ENCODE data around the gene KCNN1. TPM values are rescaled to one million over a fixed set of nuclear protein-coding genes. Genes with fewer than 3 reads are reported as not detected.

KCNN1 gene
- total RNA-seq, 6 experiments from 2014 or later: not detected

DNA sequence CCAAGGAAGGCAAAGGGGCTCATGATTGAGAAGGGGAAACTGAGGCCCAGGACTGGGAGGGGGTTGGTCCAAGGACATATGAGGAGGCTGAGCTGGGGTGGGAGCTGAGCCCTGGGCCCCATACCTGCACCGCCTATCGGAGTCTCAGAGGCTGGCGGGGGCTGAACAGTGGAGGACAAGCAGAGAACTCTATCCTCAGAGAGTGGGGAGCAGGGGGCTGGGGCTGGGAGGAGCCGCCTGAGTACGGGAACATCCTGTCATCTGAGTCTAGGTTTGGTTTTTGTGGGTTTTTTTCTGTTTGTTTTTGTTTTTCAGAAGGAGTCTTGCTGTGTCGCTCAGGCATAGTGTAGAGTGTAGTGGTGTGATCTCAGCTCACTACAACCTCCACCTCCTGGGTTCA is 47.3 kb downstream of the KCNN1 start:
- TF ChIP-seq, protein P1, sequence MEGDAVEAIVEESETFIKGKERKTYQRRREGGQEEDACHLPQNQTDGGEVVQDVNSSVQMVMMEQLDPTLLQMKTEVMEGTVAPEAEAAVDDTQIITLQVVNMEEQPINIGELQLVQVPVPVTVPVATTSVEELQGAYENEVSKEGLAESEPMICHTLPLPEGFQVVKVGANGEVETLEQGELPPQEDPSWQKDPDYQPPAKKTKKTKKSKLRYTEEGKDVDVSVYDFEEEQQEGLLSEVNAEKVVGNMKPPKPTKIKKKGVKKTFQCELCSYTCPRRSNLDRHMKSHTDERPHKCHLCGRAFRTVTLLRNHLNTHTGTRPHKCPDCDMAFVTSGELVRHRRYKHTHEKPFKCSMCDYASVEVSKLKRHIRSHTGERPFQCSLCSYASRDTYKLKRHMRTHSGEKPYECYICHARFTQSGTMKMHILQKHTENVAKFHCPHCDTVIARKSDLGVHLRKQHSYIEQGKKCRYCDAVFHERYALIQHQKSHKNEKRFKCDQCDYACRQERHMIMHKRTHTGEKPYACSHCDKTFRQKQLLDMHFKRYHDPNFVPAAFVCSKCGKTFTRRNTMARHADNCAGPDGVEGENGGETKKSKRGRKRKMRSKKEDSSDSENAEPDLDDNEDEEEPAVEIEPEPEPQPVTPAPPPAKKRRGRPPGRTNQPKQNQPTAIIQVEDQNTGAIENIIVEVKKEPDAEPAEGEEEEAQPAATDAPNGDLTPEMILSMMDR (IDR thresholded peaks at IDR 0.05): no peak
- Mint-ChIP-seq H3K27me3 (ENCODE audit: insufficient read depth) (no peaks in the 10 kb centered on the region), H3K36me3 (ENCODE audit: low read depth) (peaks cover 7% of the 10 kb centered on the region; the same call in 1 of the 2 replicates), H3K4me3 (no peak overlapping the region), H3K4me1 (ENCODE audit: low read depth) (peaks cover 10% of the 10 kb centered on the region), H3K9me3 (no peaks in the 10 kb centered on the region), H3K27ac (no peak overlapping the region)
- DNase-seq: no peak

DNA sequence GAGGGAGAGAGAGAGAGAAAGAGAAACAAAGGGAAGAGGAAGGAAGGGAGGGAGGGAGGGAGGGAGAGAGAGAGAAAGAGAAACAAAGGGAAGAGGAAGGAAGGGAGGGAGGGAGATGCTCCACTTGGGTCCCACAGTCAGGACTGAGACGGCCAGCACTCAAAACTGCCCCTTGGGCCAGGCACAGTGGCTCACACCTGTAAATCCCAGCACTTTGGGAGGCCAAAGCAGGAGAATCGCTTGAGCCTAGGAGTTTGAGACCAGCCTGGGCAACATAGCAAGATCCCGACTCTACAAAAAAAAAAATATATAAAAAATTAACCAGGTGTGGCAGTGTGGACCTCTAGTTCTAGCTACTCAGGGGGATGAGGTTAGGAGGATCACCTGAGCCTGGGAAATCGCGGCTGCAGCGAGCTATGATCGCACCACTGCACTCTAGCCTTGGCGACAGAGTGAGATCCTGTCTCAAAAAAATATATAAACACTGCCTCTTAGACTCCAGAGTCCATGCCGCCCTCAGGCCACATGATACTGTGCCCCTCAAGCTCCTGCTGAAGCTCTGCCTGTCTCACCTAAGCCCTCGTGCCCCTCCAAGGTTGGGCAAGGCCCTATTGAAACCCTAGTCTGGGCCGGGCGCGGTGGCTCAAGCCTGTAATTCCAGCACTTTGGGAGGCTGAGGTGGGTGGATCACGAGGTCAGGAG is 49.5 kb downstream of the KCNN1 start:
- H3K4me1 Mint-ChIP-seq (ENCODE audit: low read depth): peaks cover 27% of the 10 kb centered on the region
- no peak for DNase-seq
- H3K27ac Mint-ChIP-seq: no peak overlapping the region

DNA sequence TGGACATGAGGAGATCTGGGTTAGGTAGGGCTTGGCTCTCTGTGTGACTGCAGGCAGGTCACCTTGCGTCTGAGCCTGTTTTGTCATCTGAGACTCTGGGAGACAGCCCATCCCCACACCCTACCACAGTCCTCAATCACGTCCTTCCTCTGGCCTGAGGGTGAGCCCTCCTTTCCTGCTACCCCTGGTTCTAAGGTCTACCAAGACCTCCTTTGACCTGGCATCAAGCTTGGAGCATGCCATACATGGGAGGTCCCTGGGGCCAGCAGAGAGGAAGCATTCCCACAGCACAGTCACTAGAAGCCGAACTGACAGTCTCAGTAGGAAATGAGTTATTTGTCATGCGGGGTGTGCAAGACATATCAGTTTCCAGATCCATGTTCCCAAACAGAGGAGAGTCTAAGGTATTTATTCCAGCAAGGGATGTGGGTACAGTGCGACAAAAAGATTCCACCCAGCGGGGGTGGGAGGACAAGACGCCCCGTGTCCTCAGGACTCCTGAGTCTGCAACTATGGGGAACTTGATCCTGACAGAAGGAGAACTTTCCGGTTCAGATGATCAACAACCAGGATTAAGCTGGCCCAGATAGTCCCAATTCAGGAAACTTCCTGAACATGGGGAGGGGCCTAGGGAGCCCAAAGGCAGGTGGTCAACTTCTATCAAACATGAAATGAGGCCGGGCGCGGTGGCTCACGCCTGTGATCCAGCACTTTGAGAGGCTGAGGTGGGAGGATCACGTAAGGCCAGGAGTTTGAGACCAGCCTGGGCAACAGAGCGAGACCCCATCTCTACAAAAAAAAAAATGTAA is 50.6 kb downstream of the KCNN1 start:
- H3K4me3 Mint-ChIP-seq: no peak overlapping the region

More for the DNA sequence above, 49.5 kb downstream of the KCNN1 start:
- no peak overlapping the region for H3K4me3 Mint-ChIP-seq
- H3K36me3 Mint-ChIP-seq (ENCODE audit: low read depth): peaks cover 7% of the 10 kb centered on the region; the same call in 1 of the 2 replicates
- TF ChIP-seq, protein P1 (IDR thresholded peaks at IDR 0.05): no peak
- no peaks in the 10 kb centered on the region for H3K27me3 Mint-ChIP-seq (ENCODE audit: insufficient read depth)
- H3K9me3 Mint-ChIP-seq: no peaks in the 10 kb centered on the region

DNA sequence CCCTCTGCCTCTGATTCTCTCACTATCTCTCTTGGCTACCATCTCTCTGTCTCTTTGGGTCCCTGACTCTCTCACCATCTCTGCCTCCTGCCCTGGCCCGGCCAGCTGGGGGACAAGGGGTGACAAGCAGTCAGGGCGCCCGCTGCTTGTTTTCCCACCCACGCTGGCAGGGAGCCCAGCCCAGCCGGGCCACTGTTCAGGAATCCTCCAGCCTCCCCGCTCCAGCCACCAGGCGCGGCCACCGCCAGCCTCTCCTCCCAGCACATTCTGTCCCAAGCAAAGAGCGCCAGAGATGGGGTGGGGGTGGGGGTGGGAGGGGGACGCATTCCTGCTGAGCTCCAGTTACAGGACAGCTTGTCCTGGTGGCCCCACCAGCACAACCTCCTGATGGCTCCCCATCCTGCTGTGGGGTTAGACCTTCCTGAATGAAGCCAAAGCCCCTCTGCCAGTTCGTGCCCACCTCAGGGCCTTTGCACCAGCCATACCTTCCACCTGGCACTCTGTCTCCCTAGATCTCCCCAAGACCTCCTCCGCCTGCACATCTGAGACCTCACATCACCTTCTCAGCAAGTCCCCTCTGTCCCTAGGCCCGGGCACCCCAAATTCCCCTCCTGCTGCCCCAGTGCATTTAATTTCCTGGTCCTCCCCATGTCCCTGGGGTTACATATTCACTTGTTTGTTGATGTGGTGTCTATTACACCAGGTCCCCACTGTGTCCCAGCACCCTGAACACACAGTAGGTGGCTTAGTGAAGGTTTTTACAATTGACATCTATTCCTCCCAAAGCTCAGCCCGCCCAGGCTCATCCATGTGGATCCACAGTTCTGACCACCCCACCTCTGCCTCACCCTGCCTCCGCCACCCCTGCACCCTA is 53.5 kb downstream of the KCNN1 start:
- H3K36me3 Mint-ChIP-seq (ENCODE audit: low read depth): no peaks in the 10 kb centered on the region; the same call in 1 of the 2 replicates
- H3K9me3 Mint-ChIP-seq: no peaks in the 10 kb centered on the region
- H3K4me3 Mint-ChIP-seq: peak overlapping the region; percentile 53
- TF ChIP-seq, protein P1 (IDR thresholded peaks at IDR 0.05): no peak
- peaks cover 2% of the 10 kb centered on the region; the same call in 1 of the 2 replicates for H3K27me3 Mint-ChIP-seq (ENCODE audit: insufficient read depth)
- H3K4me1 Mint-ChIP-seq (ENCODE audit: low read depth): peaks cover 39% of the 10 kb centered on the region
- DNase-seq: no peak
- H3K27ac Mint-ChIP-seq: peak overlapping the region; percentile 98; the same call in 1 of the 2 replicates

More for the DNA sequence above, 50.6 kb downstream of the KCNN1 start:
- Mint-ChIP-seq H3K9me3 (no peaks in the 10 kb centered on the region), H3K36me3 (ENCODE audit: low read depth) (peaks cover 7% of the 10 kb centered on the region; the same call in 1 of the 2 replicates), H3K27ac (peak overlapping the region; percentile 6; the same call in 1 of the 2 replicates), H3K27me3 (ENCODE audit: insufficient read depth) (no peaks in the 10 kb centered on the region), H3K4me1 (ENCODE audit: low read depth) (peaks cover 38% of the 10 kb centered on the region)
- no peak for DNase-seq
- TF ChIP-seq, protein P1 (IDR thresholded peaks at IDR 0.05): no peak

Measured in HFFc6 (cell line).